Hepatic stellate cell (primary cell): Measurements from ENCODE around the gene NT5DC4.

Experiments used
- DNase-seq: peaks from one replicate; pipeline ENCODE4 v3.0.0; 2011; ENCODE audit warnings: low spot score

NT5DC4 gene

DNA sequence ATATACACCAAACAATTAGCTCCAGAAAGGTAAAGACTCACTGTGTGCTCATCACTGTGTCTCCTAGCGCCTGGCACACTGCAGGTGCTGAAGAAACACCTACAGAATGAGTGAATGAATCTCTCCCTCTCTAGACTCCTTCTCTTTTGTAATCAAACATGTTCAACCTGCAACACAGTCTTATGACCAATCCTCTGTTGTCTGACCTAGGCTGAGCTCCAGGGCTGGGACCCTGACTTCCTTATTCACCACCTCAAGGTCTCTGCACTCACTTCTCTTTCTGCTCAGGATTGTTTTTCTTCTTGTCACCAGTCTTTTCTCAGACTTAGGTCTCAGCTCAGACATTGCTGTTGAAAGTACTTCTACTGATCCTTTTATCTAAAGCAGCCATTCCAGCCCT is 33.7 kb downstream of the NT5DC4 start:
- DNase-seq = no peak

DNA sequence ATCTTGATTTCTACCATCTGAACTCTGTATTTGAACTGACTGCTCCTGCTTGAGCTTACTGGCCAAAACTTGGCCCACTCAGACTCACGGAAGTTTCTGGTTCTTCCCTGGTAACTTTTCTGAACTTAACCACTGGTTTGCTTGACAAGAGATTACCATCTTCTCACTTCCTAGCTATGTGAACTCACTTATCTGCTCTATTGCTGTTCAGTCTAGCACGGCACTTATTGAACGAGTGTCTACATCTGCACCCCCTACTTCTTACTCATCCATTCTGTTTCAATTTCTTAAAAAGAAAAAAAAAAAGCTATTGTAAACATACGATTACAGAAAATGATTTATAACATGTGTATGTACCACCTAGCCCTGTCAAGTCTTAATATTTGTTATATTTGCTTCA is 34.6 kb downstream of the NT5DC4 start:
- no peak for DNase-seq

DNA sequence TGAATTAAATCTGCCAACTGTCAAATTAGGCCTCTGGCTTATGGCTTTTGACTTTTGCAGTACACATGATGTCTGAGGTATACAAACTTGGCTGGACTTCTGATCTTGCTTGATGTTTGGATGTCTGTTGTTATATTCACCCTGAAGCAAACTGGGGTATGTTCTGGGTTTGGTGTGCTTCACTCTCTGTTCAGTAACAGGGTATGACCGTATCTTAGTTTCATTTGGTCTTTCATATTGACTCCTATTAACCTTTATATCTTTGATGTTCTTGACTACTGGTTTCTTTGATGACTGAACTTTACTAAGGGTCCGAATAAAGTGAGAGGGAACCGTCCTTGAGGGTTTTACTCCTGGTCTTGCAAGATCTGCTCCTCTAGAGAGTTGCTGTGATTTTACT is 35.4 kb downstream of the NT5DC4 start:
- no peak for DNase-seq

DNA sequence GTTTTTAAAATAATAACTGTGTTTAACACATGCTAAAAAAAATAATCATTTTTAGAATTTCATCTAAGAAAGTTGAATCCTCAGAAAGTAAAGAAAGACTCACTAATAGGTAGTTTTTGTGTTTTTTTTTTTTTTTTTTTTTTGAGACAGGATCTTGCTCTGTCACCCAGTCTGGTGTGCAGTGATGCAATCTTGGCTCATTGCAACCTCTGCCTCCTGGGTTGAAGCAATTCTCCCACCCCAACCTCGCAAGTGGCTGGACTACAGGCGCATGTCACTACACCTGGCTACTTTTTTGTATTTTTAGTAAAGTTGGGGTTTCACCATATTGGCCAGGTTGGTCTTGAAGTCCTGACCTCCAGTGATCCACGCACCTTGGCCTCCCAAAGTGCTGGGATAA is 36.4 kb downstream of the NT5DC4 start:
- no peak for DNase-seq

DNA sequence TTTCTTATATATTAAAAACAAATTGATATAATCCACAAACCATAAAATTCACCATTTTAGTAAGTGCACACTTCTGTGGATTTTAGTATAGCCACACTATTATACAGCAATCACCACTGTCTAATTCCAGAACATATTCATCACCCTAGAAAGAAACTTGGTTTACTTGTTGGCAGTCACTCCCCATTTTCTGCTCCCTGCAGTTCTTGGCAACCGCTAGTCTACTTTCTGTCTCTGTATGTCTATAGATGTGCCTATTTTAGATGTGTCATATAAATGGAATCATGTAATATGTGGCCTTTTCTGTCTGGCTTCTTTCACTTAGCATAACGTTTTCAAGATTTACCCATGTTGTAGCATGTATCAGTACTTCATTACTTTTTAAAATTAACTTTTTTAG is 37.9 kb downstream of the NT5DC4 start:
- no peak for DNase-seq

DNA sequence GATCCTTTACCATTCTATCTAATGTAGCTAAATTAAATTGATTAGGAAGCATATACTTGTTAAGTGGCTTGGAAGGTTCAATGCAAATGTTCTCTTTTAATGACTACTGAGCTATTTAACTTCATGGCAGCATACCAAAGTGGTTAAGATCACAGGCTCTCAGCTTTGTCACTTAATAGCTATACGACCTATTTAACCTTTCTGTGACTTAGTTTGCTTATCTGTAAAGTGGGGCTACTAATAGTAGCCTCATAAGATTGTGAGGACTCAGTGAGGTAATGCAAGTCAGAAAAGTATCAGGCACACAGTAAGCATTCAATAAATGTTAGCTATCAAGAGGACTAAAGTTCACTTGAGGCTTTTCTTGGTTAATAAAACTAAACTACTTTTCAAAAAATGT is 39.3 kb downstream of the NT5DC4 start:
- DNase-seq = no peak

DNA sequence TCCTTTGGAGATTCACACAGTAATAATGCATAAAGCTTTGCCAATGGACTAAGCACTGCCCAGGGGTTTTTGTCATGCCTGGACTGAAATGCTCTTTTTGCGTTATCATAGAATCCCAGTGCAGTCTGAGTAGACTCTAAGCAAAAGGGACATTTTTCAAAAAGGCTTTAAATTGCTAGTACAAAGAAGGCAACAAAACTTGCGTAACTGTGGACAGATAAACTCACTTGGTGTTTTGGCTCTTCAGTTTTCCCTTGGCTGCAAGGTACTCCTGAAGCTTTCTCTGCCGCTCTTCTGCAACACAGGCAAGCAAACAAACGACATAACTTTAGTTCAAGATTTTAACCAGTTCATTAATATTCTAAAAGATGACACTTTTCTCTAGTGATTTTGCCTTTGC is 41.5 kb downstream of the NT5DC4 start:
- DNase-seq = no peak

DNA sequence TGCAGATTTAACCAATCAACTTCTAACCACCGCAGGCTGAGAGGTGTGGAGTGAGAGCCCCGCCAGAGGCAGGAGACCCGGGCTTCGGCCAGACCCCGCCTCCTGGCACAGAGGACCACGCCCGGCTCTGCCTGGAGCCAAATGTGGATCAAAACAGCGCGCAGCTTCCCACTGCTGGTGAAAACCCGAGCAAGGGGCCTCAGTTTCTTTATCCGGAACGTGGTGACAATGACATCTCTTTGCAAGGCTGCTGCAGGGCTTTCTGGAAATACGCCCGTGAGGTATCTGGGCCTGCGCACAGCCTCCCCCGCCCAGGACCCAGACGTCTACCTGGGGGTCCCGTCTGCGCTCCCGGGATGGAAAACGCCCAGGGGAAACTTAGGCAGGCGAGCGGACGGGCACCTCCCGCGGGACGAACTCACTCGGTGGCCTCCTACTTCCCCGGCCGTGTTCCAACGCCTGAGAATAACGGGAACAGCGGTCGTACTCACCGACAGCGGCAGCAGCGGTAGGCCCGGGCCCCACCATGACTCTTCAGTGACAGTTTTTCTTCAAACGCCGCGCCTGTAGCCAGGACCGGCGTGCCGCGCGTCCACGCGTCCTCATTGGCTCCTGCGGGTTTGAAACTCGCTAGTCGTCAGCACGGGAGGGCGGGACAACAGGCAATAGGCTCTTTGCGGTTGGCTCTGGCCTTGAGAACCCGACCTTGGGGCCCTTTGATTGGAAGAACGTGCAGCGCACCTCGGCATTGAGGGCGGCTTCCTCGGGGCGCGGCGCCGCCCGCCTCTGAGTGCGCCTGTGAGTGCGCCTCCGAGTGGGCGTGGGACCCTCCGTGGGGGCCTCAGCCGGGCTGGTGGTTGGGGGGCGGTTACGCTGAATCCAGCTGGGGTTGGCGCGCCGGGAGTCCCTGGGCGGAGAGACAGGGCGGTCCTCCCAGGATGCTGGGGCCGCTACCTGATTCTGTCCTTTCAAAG is 43.5 kb downstream of the NT5DC4 start, which contains the start of gene CKAP2L:
TSS of gene CKAP2L (minus strand) at position 539 of the 974 bp plus-strand sequence. CDS start at position 528, 11 bp downstream.
- peak; percentile 99 for DNase-seq

DNA sequence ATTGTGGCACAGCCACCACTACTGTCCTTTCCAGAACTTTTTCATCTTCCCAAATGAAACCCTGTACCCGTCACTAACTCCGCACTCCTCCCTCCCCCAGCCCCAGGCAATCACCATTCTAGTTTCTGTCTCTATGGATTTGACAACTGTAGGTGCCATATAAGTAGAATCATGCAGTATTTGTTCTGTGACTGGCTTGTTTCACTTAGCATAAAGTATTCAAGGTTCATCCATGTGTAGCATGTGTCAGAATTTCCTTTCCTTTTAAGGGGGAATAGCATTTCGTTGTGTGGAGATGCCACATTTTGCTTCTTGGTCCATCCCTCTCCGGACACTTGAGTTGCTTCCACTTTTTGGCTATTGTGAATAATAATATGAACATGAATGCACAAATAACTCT is 44.4 kb downstream of the NT5DC4 start:
- DNase-seq = no peak

DNA sequence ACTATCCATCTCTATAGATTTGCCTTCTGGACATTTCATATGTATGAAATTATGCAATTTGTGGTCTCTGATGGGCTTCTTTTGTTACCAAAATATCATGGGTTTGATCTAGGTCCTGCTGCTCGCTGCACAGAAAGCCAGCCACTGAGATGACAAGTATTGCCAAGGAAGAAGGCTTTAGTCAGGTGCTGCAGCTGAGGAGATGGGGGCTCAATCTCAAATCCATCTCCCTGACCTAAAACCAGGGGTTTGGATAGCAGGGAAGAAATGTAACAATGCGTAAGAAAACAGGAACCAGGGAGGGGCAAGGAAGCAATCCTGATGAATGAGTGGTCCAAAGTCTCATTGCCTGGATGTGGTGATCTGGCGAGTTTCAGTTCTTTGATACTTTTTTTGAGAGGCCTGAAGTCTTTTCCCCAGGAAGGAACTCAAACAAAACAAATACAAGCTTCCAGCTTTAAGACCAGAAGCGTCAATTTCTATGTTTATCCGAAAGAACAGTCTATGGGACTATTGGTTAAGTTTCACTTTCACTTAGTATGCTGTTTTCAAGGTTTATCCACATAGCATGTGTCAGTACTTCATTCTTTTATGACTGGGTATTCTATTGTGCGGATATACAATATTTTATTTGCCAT is 47.0 kb downstream of the NT5DC4 start:
- no peak for DNase-seq

DNA sequence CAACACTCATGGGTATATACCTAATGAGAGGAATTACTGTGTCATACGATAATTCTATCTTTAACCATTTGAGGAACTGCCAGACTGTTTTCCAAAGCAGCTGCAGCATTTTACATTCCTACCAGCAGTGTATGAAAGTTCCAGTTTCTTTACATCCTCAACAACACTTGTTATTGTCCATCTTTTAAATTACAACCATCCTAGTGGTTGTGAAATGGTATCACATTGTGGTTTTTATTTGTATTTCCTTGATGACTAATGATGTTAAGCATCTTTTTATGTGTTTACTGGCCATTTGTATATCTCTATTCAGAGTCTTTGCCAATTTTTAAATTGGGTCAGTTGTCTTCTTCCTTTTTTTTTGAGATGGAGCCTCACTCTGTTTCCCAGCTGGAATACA is 47.6 kb downstream of the NT5DC4 start:
- no peak for DNase-seq

DNA sequence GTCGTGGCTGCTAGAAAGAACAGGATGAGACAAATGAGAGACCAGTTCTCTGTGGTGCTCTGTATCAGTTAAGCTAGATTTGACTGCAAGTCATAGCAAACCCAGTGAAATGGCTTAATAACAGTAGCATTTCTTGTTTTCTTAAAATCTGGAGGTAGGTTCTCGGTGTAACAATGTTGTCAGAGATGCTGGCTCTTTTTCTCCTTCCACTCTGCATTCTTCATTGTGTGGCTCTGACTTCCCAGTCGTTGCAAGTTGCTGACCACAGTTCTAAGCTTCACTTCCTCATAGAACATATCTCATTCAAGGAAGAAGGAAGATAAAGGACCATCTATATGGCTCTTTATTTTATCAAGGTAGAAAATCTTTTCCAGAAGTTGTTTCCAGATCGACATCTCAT is 51.5 kb downstream of the NT5DC4 start:
- no peak for DNase-seq

DNA sequence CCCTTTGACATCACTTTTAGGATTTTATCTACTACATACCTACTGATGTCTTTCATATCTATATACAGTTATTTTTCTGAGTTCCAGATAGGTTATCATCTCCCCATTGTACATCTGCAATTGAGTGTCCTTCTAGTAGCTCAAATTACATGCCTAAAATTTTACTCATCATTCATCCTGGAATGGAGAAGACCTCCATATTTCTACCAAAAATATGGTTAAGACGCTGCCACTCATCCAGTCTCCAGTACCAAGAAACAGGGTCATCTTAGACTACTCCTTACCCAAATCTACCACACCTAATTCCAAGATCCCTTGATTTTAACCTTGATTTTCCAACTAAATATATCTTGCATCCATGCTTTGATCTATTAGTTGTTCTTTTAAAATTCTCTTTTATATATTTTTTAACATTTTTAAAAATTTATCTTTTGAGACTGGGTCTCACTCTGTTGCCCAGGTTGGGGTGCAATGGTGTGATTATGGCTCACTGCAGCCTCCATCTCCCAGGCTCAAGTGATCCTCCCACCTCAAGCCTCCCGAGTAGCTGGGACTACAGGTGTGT is 52.2 kb downstream of the NT5DC4 start:
- DNase-seq = no peak

DNA sequence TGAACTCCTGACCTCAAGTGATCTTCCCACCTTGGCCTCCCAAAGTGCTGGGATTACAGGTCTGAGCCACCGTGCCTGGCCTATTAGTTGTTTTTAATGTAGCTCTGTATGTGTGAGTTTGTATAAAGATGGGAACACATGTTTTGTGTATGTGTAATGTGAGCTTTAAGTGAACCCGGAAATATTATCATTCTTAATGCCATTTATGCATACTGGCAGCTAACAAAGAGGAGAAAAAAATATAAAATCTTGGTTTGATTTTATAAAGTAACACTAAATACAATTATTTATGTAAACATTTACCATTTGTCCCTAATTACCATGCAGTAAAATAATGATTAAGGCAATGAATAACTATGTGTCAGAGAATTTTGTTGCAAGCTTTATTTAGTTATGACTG is 52.7 kb downstream of the NT5DC4 start:
- DNase-seq = no peak

DNA sequence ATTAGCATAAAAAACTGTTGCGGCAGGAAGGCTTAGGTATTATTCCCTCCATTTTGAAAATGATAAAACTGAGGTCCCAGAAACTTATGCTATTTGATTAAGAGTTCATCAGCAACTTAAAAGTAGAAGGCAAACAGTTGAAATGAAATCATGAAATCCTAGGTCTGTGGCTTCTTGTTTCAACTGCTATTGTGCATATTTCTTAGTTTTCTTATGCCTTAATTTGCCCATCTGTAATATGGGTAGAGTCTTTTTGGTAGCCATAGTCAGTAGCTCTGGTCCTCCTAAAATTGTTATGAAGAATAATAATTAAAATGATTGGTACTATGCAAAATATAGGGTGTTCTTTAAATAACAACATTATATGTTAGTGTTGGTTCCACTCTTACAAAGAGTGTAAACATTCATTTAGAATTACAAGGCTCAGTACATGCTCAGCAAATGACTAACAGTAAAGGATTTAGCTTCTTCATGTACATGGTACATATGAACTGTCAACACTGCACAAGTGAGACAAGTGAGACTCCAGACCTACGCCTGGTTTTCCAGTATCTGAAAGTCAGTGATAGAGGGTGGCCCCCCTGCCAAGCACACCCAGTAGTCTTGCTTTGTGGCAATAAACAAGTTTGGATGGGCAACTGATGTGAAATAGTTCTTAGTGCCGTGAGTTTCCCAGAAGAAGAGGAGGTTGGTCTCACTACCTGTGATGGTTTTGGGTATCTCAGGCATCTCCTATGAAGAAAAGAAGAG is 53.9 kb downstream of the NT5DC4 start:
- no peak for DNase-seq

DNA sequence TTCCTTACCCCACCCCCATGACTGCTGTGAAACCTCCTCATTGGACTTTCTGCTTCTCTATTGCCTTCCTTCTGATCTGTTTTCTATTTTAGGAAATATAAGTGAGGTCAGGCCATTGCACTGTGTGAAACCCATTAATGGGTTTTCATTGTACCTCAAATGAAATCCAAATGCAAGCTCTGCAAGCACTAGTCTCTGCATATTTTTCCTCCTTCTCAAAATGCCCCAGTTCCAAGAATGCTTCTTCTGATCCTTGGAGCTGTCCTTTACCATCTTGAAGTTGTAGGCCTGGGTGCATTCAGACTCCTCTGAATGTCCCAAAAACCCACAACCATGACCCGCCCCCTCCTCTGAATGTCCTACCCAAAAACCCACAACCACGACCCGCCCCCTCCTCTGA is 55.3 kb downstream of the NT5DC4 start:
- DNase-seq = no peak

DNA sequence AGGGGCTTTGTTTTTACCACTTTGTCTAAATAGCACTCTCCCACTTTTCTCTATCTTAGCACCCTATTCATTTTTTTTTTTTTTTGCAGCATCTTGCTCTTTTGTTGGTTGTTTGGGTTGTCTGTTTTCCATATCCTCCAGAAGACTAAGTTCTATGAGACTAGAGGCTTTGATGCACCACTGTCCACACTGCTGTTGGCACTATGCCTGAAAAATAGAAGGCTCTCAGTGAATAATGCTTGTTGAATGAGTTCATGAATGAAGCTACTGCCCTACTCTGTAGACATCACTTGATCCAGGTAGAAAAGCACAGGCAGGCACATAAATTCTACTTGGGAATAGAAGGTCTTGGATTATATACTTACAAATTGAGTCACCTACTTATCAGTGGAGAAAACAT is 56.2 kb downstream of the NT5DC4 start:
- DNase-seq = no peak

DNA sequence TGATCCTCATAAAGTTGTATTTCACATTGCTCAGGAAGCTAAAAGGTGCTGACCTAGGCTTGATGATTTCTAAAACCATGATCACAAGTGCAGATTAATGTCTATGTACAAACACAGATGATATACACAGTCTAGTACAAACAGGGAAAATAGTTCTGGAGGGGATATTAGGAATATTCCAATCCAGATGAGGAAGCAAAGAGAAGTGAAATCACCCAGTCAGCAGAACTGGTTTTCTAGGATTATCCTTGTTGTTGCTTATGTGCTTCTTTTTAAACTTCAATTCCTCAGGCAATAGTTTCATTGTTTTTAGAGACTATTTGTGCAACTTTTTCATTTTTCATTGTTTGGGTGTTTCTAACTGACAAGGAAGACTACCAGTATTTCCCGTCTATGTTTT is 58.8 kb downstream of the NT5DC4 start:
- no peak for DNase-seq

DNA sequence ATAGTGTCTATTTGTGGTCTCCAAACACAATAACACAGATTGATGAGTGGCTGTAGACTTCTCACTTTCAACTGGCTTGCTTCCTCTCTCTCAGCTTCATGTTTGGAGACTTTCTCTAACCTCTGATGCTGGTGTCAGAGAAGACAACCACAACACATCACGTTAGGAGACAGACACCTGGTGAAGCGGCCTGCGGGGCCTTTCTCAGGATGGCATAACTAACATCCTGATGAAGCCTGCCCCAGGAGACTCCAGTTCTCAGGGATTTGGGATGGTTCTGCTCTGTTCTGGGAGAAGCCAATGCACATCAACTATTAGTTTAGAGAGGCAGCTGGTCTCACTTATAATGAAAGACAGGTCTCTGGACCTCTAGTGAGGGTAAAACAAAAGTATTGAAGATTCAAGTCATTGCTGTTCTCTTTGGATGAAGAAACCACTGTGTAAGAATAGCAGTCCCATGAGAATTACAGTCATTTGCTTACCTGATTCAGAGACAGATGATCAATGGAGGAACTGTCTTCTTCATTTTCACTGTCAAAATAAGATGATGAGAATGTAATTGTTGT is 61.5 kb downstream of the NT5DC4 start:
- DNase-seq = no peak

DNA sequence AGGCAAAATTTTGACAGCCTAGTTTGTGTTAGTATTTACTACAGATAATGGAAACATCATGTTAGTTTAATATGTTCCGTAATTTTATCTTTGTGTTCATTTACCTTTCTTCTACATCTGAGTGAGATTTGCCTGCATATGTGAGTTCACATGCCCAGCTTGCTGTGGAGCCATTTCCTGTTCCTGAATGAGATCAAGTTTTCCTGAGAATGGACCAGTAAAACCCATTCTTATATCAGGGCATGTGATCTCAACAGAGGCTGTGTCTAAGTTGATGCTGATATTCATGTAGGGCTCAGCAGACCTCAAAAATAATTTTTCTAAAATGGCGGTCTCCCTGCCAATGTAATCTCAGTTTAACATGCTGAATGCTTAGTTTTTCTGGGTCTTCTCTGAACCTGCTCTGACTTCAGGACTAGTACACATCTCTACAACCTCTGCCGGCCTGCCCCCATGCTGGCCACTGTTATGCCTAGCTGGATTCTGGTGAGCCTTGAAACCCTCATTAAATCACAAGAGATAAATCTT is 62.4 kb downstream of the NT5DC4 start:
- no peak for DNase-seq
